ENCODE measurements around the gene CDK11B. TPM values are rescaled to one million over a fixed set of nuclear protein-coding genes. Genes with fewer than 3 reads are reported as not detected.
A peak's percentile ranks its signal among the peaks of the same experiment; 100 is the strongest.
"Not testable (repeated sequence)": the region's sequence is repeated elsewhere in the genome, so short reads cannot be mapped to it uniquely, and the experiment has no call there.

The CDK11B gene
- 77.6 TPM for polyA plus RNA-seq (2012; ENCODE audit: insufficient read depth, insufficient read length)

DNA sequence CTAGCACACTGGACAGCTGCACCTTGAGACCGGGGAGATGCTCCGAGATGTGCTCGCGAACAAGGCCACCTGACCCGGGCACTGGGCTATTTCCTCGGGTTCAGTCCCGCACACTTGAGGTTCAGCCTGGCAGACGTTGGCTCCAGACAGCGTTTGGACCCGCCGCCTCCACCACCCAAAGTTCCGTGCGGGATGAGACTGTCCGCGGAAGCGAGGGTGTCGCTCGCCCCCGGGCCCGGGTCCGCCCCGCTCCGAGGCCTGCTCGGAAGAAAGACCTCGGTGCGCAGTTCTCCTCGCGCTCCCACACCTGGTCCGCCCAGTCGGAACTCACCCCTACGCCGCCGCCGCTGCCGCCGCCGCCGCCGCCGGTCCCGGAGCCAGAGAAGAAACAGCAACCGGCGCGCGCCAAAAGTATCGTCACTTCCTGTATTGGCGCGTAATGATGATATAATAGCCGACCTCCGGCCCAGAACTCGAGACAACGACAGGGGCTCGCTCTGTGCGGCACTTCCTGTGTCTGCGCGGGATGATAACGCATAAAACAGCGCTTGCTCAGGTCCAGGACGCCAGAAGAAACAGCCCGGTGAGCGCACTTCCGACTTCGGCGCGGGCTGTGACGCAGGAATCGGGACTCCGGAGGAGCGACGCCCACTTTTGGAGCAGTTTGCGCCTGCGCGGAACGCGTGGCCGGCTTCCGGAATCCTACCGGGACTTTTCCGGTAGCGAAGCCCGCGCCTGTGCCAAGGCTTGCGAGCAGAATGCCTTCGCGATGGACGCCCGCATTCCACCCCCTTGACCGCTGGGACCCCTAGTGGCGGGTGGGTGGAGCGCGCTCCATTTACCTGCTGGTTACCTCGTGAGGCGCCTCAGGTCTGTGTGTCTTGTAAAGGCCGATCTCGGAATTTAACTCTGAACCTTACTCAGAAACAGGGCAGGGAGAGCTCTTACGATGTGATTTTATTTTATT is at the start of gene CDK11B:
Gene CDK11B, minus strand, starts transcription at position 422 of the 967 bp plus-strand sequence. CDS start 1,519 bp downstream, outside the sequence.
- H3K4me3 ChIP-seq (ENCODE audit: low read length), result peak within 1 kb of the TSS; percentile 54
- DNase-seq (ENCODE audit: low read depth, low spot score), result peak; percentile 96

DNA sequence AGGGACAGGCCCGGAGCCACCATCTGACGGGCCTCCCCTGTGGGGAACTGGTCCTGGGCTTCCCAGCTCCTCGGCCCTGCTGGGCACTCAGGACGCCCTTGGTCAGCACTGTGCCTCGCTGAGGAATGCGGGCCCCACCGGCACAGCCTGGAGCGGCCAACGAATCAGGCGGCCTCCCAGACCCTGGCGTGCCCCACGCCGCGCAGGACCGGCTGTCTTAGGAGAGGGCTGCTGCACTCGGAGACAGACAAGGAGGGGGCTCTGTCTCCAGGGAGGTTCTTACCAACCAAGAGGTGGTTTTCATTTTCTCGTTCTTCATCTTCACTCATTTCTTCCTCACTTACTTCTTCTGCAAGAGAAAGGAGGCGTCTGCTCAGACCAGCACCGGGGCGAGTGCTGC is 49.1 kb upstream of the CDK11B start:
- not testable (repeated sequence) for DNase-seq (ENCODE audit: low read depth, low spot score)

DNA sequence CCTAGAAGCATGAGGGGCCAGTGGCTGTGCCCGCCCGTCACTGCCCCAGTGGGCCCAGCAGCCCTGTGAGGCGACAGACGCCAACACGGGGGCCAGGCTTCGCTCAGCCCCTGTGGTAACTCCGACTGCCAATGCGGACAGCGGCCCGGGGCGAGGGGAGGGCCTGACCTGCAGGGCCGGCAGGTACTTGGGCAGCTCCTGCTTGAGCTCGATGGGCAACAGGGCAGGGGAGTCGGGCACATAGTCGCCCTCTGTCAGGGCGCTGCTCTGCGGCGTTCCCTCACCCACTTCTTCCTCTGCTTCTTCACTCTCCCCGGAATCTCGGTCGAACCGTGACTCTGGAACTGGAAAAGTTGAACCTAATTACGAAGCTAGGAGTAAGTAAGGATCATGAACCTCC is 48.4 kb upstream of the CDK11B start:
- DNase-seq (ENCODE audit: low read depth, low spot score); H3K4me3 ChIP-seq (ENCODE audit: low read length): not testable (repeated sequence)

More for the DNA sequence above, 49.1 kb upstream of the CDK11B start:
- H3K4me3 ChIP-seq (ENCODE audit: low read length), result not testable (repeated sequence)

GRCh38 chr1:1705623-1706022 is 46.8 kb upstream of the CDK11B start:
- not testable (repeated sequence) for H3K4me3 ChIP-seq (ENCODE audit: low read length); DNase-seq (ENCODE audit: low read depth, low spot score)

- H3K4me3 ChIP-seq (ENCODE audit: low read length); DNase-seq (ENCODE audit: low read depth, low spot score): not testable (repeated sequence)
Measured at GRCh38 chr1:1704284-1704957, 45.6 kb upstream of the CDK11B start.

GRCh38 chr1:1703796-1704195 is 45.0 kb upstream of the CDK11B start:
- no peak for DNase-seq (ENCODE audit: low read depth, low spot score)
- H3K4me3 ChIP-seq (ENCODE audit: low read length), result no peak overlapping the region

- H3K4me3 ChIP-seq (ENCODE audit: low read length); DNase-seq (ENCODE audit: low read depth, low spot score): not testable (repeated sequence)
Measured at GRCh38 chr1:1702506-1702905, 43.7 kb upstream of the CDK11B start.

DNA sequence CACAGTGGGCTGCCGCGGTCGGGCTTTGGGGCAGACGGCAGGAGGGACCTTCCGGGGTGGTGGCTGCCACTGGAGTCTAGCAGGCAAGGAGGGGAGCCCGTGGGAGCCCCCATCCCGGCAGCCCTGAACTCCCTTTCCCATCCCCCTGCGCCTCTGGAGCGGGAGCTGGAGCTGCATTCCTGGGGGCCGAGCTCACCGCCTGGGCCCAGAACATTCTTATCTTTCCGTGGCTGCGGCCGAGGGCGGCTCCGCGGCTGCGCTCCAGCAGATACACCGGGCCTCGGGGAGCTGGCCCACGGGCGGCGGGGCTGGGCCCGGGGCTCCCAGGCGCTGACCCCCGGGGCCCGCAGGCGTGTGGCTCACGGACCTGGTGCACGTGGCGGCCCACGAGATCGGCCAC is 41.8 kb upstream of the CDK11B start:
- H3K4me3 ChIP-seq (ENCODE audit: low read length); DNase-seq (ENCODE audit: low read depth, low spot score): not testable (repeated sequence)

DNA sequence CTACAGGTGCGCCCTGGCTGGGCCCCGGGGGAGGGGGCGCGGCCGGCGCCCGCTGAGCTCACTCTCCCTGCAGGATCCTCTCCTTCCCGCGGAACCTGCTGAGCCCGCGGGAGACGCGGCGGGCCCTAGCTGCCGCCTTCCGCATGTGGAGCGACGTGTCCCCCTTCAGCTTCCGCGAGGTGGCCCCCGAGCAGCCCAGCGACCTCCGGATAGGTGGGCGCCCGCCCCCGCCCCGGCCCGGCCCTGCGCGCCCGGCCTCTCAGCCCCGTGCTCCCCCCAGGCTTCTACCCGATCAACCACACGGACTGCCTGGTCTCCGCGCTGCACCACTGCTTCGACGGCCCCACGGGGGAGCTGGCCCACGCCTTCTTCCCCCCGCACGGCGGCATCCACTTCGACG is 41.3 kb upstream of the CDK11B start:
- not testable (repeated sequence) for H3K4me3 ChIP-seq (ENCODE audit: low read length); DNase-seq (ENCODE audit: low read depth, low spot score)

GRCh38 chr1:1699061-1699460 is 40.3 kb upstream of the CDK11B start:
- DNase-seq (ENCODE audit: low read depth, low spot score), result not testable (repeated sequence)

GRCh38 chr1:1697358-1698183 is 38.8 kb upstream of the CDK11B start:
- not testable (repeated sequence) for H3K4me3 ChIP-seq (ENCODE audit: low read length); DNase-seq (ENCODE audit: low read depth, low spot score)

More at GRCh38 chr1:1699061-1699460, 40.3 kb upstream of the CDK11B start:
- not testable (repeated sequence) for H3K4me3 ChIP-seq (ENCODE audit: low read length)

DNA sequence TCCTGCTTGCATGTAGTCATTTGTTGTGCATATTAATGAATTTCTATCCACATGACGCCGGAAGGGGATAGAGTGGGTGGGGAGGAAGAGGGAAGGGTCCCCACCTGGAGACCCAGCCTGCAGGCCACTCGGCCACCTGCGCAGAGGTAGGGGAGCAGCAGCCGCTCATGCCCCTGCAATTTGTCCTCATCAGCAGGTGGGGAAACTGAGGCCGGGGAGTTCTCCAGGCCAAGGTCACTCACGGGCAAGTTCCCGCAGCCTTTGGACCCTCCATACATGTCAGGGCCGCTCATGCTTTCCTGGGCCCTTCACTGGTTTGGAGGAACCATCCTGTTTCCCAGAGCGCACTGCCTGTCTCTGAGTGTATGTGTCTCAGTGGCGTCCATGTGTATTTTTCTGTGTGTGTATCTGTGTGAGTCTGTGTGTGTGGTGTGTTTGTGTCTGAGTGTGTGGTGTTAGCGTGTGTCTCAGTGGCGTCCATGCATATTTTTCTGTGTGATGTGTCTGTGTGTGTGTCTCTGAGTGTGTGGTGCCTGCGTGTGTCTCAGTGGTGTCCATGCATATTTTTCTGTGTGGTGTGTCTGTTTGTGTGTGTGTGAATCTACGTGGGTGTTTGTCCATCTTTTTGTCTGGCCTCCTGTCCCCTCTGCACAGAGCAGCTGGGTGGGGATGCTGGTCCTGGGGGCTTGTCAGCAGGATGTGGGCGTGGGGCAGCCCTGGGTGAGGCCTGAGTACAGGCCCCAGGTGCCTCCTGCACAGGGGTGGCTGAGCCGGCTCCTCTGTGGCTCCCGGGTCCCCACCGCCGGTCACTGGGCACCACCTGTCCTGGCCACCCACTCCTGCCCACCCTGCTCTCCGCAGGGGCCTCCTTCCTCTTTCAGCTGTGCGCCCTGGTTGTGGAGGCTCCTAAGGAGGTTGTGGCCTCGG is 37.9 kb upstream of the CDK11B start:
- H3K4me3 ChIP-seq (ENCODE audit: low read length); DNase-seq (ENCODE audit: low read depth, low spot score): not testable (repeated sequence)

DNA sequence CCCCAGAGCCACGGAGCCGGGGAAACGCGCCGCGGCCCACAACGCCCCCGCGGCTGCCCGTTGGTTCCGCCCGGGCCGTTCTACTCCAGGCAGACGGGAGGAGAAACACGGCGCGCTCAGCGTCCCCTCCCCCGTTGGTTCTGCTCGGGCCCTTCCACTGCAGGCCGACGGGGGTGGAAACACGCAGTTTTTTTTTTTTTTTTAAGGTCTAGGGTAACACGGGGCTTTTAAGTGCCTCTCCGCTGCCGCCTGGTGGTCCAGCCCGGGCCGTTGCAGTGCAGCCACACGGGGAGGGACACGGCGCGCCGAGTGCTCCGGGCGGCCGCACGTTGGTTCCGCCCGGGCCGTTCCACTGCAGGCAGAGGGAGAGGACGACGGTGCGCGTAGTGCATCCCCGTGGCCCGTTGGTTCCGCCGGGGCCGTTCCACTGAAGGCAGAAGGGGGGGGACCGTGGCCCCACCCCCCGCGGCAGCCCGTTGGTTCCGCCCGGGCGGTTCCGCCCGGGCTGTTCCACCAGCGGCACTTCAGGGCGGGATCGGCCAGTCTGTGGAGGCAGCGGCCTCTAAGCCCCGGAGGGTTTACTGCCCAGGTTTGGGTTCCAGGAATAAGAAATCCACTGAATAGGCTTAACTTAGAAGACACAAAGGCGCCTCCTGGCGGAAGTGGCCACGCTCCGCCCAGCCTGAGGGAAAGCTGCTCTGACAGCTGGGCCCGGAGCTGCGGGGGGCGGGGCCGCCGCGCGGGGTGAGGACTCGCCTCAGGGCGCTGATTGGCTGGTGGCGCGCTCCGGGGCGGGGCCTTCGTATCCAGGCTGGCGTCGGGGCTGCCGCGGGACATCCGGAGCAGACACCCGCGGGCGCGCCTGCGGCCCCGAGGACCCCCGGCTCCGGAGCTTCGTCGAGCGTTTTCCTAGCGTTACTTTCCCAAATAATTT is 34.2 kb upstream of the CDK11B start, which contains the start of gene SLC35E2B:
Gene SLC35E2B, minus strand, starts transcription at position 82 of the 934 bp plus-strand sequence. CDS start 16,096 bp downstream, outside the sequence.
- peak; percentile 90 for DNase-seq (ENCODE audit: low read depth, low spot score)
- peak within 1 kb of the TSS; percentile 57 for H3K4me3 ChIP-seq (ENCODE audit: low read length)

- DNase-seq (ENCODE audit: low read depth, low spot score), result peak; percentile 53
- peak overlapping the region; percentile 57 for H3K4me3 ChIP-seq (ENCODE audit: low read length)
Measured at GRCh38 chr1:1692324-1692713, 33.5 kb upstream of the CDK11B start.

- not testable (repeated sequence) for DNase-seq (ENCODE audit: low read depth, low spot score)
- H3K4me3 ChIP-seq (ENCODE audit: low read length), result peak overlapping the region; percentile 46
Measured at GRCh38 chr1:1691443-1691842, 32.6 kb upstream of the CDK11B start.

DNA sequence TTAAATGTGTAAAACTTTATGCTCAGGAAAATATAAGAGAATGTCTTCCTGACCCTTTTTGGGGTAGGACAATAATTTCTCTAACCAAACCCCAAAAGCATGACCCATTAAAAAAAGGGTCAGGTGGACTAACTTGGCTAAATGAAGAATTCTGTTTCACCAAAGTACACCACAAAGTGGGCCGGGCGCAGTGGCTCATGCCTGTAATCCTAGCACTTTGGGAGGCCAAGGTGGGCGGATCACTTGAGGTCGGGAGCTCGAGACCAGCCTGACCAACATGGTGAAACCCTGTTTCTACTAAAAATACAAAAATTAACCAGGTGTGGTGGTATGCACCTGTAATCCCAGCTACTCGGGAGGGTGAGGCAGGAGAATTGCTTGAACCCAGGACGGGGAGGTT is 30.7 kb upstream of the CDK11B start:
- not testable (repeated sequence) for DNase-seq (ENCODE audit: low read depth, low spot score)

DNA sequence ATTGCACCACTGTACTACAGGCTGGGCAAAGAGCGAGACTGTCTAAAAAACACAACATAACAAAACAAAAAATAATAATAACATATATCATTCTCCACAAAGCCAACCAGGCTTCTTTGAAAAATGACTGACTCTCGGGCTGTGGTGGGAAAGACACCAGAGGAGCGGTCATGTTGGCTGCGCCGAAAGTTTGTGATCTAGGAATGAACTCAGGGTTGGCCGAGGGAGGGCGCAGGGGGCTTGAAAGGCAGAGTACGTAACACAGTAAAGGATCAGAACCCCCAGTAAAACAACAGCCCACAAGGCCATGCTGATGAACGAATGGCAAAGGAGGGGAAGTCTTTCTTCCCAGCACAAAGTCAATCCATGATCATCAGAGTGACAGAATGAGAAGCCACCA is 29.0 kb upstream of the CDK11B start:
- no peak for DNase-seq (ENCODE audit: low read depth, low spot score)
- no peak overlapping the region for H3K4me3 ChIP-seq (ENCODE audit: low read length)

More for the DNA sequence above, 30.7 kb upstream of the CDK11B start:
- H3K4me3 ChIP-seq (ENCODE audit: low read length), result not testable (repeated sequence)

Measured in Jurkat, Clone E6-1 (cell line).